ENCODE measurements around the gene PAQR3. TPM values are rescaled to one million over a fixed set of nuclear protein-coding genes. Genes with fewer than 3 reads are reported as not detected.
"Not testable (repeated sequence)": the region's sequence is repeated elsewhere in the genome, so short reads cannot be mapped to it uniquely, and the experiment has no call there.

The PAQR3 gene
- total RNA-seq, 1 donor from 2014 or later: 6.7 TPM

GRCh38 chr4:78910612-78911011 lies 28.6 kb downstream of the PAQR3 start:
- intact Hi-C loops (cut with DNase I): no loop called here
- no peak overlapping the region for H3K4me3 ChIP-seq
- no peaks in the 10 kb centered on the region for H3K4me1 ChIP-seq

GRCh38 chr4:78908974-78909373 lies 30.3 kb downstream of the PAQR3 start:
- DNase-seq (ENCODE audit: low spot score in 2 of 2); H3K27me3 ChIP-seq; H3K36me3 ChIP-seq; H3K9me3 ChIP-seq; intact Hi-C loops (cut with DNase I); H3K27ac ChIP-seq; H3K4me3 ChIP-seq; H3K4me1 ChIP-seq: not testable (repeated sequence)

More at GRCh38 chr4:78910612-78911011, 28.6 kb downstream of the PAQR3 start:
- H3K27ac ChIP-seq: no peak overlapping the region
- no peaks in the 10 kb centered on the region for H3K27me3 ChIP-seq
- no peaks in the 10 kb centered on the region for H3K9me3 ChIP-seq
- H3K36me3 ChIP-seq: peaks cover 4 to 9% of the 10 kb centered on the region in 2 donors
- no peak for DNase-seq (ENCODE audit: low spot score in 2 of 2)
- no peak for TF ChIP-seq CTCF (IDR thresholded peaks at IDR 0.05)

- DNase-seq (ENCODE audit: low spot score in 2 of 2): no peak
- TF ChIP-seq CTCF (IDR thresholded peaks at IDR 0.05): no peak
- Histone ChIP-seq H3K36me3 (peaks cover 4 to 9% of the 10 kb centered on the region in 2 donors), H3K9me3 (no peaks in the 10 kb centered on the region), H3K27ac (no peak overlapping the region), H3K4me3 (no peak overlapping the region), H3K4me1 (no peaks in the 10 kb centered on the region), H3K27me3 (no peaks in the 10 kb centered on the region)
- intact Hi-C loops (cut with DNase I): no loop called here
Observed at GRCh38 chr4:78907638-78908037, 31.6 kb downstream of the PAQR3 start.

- Histone ChIP-seq H3K36me3 (no peaks in the 10 kb centered on the region), H3K27ac (no peak overlapping the region), H3K4me1 (no peaks in the 10 kb centered on the region), H3K4me3 (no peak overlapping the region), H3K27me3 (no peaks in the 10 kb centered on the region), H3K9me3 (no peaks in the 10 kb centered on the region)
- intact Hi-C loops (cut with DNase I): no loop called here
- no peak for DNase-seq (ENCODE audit: low spot score in 2 of 2)
- TF ChIP-seq CTCF (IDR thresholded peaks at IDR 0.05): no peak
Observed at GRCh38 chr4:78904143-78904542, 35.1 kb downstream of the PAQR3 start.

- H3K4me3 ChIP-seq: no peak overlapping the region
- no peaks in the 10 kb centered on the region for H3K4me1 ChIP-seq
- intact Hi-C loops (cut with DNase I): no loop called here
- TF ChIP-seq CTCF (IDR thresholded peaks at IDR 0.05): no peak
- no peaks in the 10 kb centered on the region for H3K27me3 ChIP-seq
- H3K36me3 ChIP-seq: no peaks in the 10 kb centered on the region
- H3K9me3 ChIP-seq: no peaks in the 10 kb centered on the region
- DNase-seq (ENCODE audit: low spot score in 2 of 2): no peak
- no peak overlapping the region for H3K27ac ChIP-seq
Observed at GRCh38 chr4:78902298-78902697, 36.9 kb downstream of the PAQR3 start.

GRCh38 chr4:78901882-78902281 lies 37.4 kb downstream of the PAQR3 start:
- no peak overlapping the region for H3K4me3 ChIP-seq
- no peak overlapping the region for H3K27ac ChIP-seq
- intact Hi-C loops (cut with DNase I): no loop called here
- H3K36me3 ChIP-seq: no peaks in the 10 kb centered on the region
- TF ChIP-seq CTCF (IDR thresholded peaks at IDR 0.05): no peak
- no peaks in the 10 kb centered on the region for H3K9me3 ChIP-seq
- no peaks in the 10 kb centered on the region for H3K4me1 ChIP-seq
- no peaks in the 10 kb centered on the region for H3K27me3 ChIP-seq
- DNase-seq (ENCODE audit: low spot score in 2 of 2): no peak
